Measurements from ENCODE around the gene RALGDS.
"Not testable (repeated sequence)": the region's sequence is repeated elsewhere in the genome, so short reads cannot be mapped to it uniquely, and the experiment has no call there.

RALGDS gene

DNA sequence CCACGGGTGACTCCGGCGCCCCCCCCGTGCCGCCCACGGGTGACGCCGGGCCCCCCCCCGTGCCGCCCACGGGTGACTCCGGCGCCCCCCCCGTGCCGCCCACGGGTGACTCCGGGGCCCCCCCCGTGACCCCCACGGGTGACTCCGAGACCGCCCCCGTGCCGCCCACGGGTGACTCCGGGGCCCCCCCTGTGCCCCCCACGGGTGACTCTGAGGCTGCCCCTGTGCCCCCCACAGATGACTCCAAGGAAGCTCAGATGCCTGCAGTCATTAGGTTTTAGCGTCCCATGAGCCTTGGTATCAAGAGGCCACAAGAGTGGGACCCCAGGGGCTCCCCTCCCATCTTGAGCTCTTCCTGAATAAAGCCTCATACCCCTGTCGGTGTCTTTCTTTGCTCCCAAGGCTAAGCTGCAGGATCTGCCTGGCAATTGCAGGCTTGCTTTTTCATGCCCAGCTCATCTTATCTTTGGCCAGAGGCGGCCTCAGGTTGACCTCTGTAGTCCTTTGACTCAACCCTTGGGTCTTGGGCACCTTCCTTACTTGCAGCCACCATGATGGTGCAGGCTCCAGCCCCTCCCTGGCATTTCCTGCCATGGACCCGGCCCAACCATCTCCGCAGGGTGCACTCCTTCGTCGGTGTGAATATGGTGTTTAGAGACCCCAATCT, 49.4 kb downstream of the RALGDS start:
- TF ChIP-seq ZFX (IDR thresholded peaks at IDR 0.05; ENCODE audit: borderline replicate concordance) = no peak
- TF ChIP-seq, protein P1, sequence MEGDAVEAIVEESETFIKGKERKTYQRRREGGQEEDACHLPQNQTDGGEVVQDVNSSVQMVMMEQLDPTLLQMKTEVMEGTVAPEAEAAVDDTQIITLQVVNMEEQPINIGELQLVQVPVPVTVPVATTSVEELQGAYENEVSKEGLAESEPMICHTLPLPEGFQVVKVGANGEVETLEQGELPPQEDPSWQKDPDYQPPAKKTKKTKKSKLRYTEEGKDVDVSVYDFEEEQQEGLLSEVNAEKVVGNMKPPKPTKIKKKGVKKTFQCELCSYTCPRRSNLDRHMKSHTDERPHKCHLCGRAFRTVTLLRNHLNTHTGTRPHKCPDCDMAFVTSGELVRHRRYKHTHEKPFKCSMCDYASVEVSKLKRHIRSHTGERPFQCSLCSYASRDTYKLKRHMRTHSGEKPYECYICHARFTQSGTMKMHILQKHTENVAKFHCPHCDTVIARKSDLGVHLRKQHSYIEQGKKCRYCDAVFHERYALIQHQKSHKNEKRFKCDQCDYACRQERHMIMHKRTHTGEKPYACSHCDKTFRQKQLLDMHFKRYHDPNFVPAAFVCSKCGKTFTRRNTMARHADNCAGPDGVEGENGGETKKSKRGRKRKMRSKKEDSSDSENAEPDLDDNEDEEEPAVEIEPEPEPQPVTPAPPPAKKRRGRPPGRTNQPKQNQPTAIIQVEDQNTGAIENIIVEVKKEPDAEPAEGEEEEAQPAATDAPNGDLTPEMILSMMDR (IDR thresholded peaks at IDR 0.05) = no peak

DNA sequence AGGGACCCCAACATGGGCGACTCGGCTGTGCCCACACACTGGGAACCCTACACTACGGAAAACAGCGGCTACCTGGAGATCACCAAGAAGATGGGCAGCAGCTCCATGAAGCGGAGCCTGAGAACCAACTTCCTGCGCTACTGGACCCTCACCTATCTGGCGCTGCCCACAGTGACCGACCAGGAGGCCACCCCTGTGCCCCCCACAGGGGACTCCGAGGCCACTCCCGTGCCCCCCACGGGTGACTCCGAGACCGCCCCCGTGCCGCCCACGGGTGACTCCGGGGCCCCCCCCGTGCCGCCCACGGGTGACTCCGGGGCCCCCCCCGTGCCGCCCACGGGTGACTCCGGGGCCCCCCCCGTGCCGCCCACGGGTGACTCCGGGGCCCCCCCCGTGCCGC, 50.1 kb downstream of the RALGDS start:
- not testable (repeated sequence) for H3K27ac ChIP-seq

More for the DNA sequence above, 49.4 kb downstream of the RALGDS start:
- no peak overlapping the region for H3K27ac ChIP-seq

DNA sequence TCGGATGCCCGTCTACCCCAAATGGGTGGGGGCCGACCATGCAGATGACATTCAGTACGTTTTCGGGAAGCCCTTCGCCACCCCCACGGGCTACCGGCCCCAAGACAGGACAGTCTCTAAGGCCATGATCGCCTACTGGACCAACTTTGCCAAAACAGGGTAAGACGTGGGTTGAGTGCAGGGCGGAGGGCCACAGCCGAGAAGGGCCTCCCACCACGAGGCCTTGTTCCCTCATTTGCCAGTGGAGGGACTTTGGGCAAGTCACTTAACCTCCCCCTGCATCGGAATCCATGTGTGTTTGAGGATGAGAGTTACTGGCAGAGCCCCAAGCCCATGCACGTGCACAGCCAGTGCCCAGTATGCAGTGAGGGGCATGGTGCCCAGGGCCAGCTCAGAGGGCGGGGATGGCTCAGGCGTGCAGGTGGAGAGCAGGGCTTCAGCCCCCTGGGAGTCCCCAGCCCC, 50.5 kb downstream of the RALGDS start:
- H3K27ac ChIP-seq = not testable (repeated sequence)

DNA sequence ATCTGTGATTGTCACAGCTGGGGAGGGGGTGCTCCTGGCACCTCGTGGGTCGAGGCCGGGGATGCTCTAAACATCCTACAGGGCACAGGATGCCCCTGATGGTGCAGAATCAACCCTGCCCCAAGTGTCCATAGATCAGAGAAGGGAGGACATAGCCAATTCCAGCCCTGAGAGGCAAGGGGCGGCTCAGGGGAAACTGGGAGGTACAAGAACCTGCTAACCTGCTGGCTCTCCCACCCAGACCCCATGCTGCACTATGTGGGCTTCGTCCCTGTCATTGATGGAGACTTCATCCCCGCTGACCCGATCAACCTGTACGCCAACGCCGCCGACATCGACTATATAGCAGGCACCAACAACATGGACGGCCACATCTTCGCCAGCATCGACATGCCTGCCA, 52.6 kb downstream of the RALGDS start:
- H3K27ac ChIP-seq = not testable (repeated sequence)

DNA sequence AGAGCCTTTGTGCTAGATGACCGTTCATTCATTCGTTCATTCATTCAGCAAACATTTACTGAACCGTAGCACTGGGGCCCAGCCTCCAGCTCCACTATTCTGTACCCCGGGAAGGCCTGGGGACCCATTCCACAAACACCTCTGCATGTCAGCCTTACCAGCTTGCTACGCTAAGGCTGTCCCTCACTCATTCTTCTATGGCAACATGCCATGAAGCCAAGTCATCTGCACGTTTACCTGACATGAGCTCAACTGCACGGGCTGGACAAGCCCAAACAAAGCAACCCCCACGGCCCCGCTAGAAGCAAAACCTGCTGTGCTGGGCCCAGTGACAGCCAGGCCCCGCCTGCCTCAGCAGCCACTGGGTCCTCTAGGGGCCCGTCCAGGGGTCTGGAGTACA, 53.2 kb downstream of the RALGDS start:
- TF ChIP-seq, protein P1 (IDR thresholded peaks at IDR 0.05) = no peak
- TF ChIP-seq ZFX (IDR thresholded peaks at IDR 0.05; ENCODE audit: borderline replicate concordance) = no peak
- H3K27ac ChIP-seq = no peak overlapping the region

DNA sequence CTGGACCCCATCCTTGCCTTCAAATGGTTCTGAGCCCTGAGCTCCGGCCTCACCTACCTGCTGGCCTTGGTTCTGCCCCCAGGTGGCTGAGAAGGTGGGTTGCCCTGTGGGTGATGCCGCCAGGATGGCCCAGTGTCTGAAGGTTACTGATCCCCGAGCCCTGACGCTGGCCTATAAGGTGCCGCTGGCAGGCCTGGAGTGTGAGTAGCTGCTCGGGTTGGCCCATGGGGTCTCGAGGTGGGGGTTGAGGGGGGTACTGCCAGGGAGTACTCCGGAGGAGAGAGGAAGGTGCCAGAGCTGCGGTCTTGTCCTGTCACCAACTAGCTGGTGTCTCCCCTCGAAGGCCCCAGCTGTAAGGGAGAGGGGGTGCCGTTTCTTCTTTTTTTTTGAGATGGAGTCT, 54.0 kb downstream of the RALGDS start:
- no peak for TF ChIP-seq ZFX (IDR thresholded peaks at IDR 0.05; ENCODE audit: borderline replicate concordance)
- TF ChIP-seq, protein P1 (IDR thresholded peaks at IDR 0.05) = no peak
- H3K27ac ChIP-seq = no peak overlapping the region

DNA sequence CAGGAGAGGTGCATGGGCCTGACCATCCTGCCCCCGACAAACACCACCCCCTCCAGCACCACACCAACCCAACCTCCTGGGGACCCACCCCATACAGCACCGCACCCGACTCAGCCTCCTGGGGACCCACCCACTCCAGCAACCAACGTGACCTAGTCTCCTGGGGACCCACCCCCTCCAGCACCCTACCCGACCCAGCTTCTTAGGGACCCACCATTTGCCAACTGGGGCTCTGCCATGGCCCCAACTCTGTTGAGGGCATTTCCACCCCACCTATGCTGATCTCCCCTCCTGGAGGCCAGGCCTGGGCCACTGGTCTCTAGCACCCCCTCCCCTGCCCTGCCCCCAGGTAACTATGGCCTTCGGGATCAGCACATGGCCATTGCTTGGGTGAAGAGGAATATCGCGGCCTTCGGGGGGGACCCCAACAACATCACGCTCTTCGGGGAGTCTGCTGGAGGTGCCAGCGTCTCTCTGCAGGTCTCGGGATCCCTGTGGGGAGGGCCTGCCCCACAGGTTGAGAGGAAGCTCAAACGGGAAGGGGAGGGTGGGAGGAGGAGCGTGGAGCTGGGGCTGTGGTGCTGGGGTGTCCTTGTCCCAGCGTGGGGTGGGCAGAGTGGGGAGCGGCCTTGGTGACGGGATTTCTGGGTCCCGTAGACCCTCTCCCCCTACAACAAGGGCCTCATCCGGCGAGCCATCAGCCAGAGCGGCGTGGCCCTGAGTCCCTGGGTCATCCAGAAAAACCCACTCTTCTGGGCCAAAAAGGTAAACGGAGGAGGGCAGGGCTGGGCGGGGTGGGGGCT, 54.7 kb downstream of the RALGDS start:
- TF ChIP-seq, protein P1 (IDR thresholded peaks at IDR 0.05) = no peak
- TF ChIP-seq ZFX (IDR thresholded peaks at IDR 0.05; ENCODE audit: borderline replicate concordance) = no peak
- H3K27ac ChIP-seq = no peak overlapping the region

DNA sequence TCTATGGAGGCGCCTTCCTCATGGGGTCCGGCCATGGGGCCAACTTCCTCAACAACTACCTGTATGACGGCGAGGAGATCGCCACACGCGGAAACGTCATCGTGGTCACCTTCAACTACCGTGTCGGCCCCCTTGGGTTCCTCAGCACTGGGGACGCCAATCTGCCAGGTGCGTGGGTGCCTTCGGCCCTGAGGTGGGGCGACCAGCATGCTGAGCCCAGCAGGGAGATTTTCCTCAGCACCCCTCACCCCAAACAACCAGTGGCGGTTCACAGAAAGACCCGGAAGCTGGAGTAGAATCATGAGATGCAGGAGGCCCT, 56.0 kb downstream of the RALGDS start:
- no peak overlapping the region for H3K27ac ChIP-seq
- no peak for TF ChIP-seq ZFX (IDR thresholded peaks at IDR 0.05; ENCODE audit: borderline replicate concordance)
- TF ChIP-seq, protein P1 (IDR thresholded peaks at IDR 0.05) = no peak
